PC-3 (cell line): ENCODE measurements around the gene LGMN. TPM values are rescaled to one million over a fixed set of nuclear protein-coding genes. Genes with fewer than 3 reads are reported as not detected.
A peak's percentile ranks its signal among the peaks of the same experiment; 100 is the strongest.

Experiments
- ATAC-seq: fragments of 200-7000 bp; cut with Tn5 transposase; 2 replicates; pipeline ENCODE4 v1.9.1; 2020; ENCODE audit warnings: mild to moderate bottlenecking, moderate library complexity
- BruUV-seq: library from RNA; stranded (reverse); fragments of 400-500 nt; replicated peaks from 2 replicates; lab custom pipeline; 2021; lab: Mats Ljungman, UMichigan
- CTCF ChIA-PET: fragments of 300-600 bp; sonication (Branson Sonifier 250); formaldehyde crosslinking; loops from one replicate; lab custom pipeline; 2022; ENCODE audit warnings: antibody characterized with exemption; lab: Charles Lee
- POLR2A ChIA-PET: fragments of 300-600 bp; sonication (Branson Sonifier 250); formaldehyde crosslinking; loops from one replicate; lab custom pipeline; 2022; ENCODE audit warnings: antibody characterized with exemption; ENCODE audit not compliant: unreplicated experiment; lab: Charles Lee
- DNase-seq: peaks from one replicate; pipeline ENCODE4 v3.0.0-alpha.2; 2015
- H2AFZ ChIP-seq: fragments of 300-600 bp; sonication (generic); 2 replicates; pipeline ENCODE4 v1.6.0; 2016; ENCODE audit warnings: antibody characterized with exemption, low read length
- H3F3A ChIP-seq: fragments of 300-600 bp; sonication (generic); one replicate; pipeline ENCODE4 v1.6.0; 2017; ENCODE audit warnings: antibody characterized with exemption, low read length, control low read depth, mild to moderate bottlenecking; ENCODE audit not compliant: unreplicated experiment
- H3K27ac ChIP-seq: fragments of 300-600 bp; sonication (generic); 2 replicates; pipeline ENCODE4 v1.5.1; 2016; ENCODE audit warnings: mild to moderate bottlenecking, low read length
- H3K27me3 ChIP-seq: fragments of 300-600 bp; sonication (generic); 2 replicates; pipeline ENCODE4 v1.6.1; 2016; ENCODE audit warnings: low read length, mixed read lengths
- H3K36me3 ChIP-seq: fragments of 300-600 bp; sonication (generic); 2 replicates; pipeline ENCODE4 v1.6.1; 2016; ENCODE audit warnings: low read depth, mixed run types, low read length, mixed read lengths
- H3K4me1 ChIP-seq: fragments of 300-600 bp; sonication (generic); 2 replicates; pipeline ENCODE4 v1.5.1; 2016; ENCODE audit warnings: low read length; ENCODE audit not compliant: insufficient read depth
- H3K4me2 ChIP-seq: fragments of 300-600 bp; sonication (generic); 2 replicates; pipeline ENCODE4 v1.6.0; 2016; ENCODE audit warnings: low read length
- H3K4me3 ChIP-seq: fragments of 300-600 bp; sonication (generic); 2 replicates; pipeline ENCODE4 v1.5.1; 2016; ENCODE audit warnings: mild to moderate bottlenecking, low read length, mixed read lengths
- H3K79me2 ChIP-seq: fragments of 300-600 bp; sonication (generic); 2 replicates; pipeline ENCODE4 v1.6.1; 2017; ENCODE audit warnings: low read length, mixed read lengths
- H3K9ac ChIP-seq: fragments of 300-600 bp; sonication (generic); 2 replicates; pipeline ENCODE4 v1.6.0; 2016; ENCODE audit warnings: mild to moderate bottlenecking, low read length
- H3K9me2 ChIP-seq: fragments of 300-600 bp; sonication (generic); replicated peaks from 2 replicates; pipeline ENCODE4 v1.6.1; 2016; ENCODE audit warnings: mixed run types, low read length, mixed read lengths
- H3K9me3 ChIP-seq: fragments of 300-600 bp; sonication (generic); 2 replicates; pipeline ENCODE4 v1.6.1; 2016; ENCODE audit warnings: low read length, mixed read lengths
- H4K20me1 ChIP-seq: fragments of 300-600 bp; sonication (generic); 2 replicates; pipeline ENCODE4 v1.6.1; 2016; ENCODE audit warnings: low read length, mixed read lengths
- CTCF ChIP-seq: fragments of 300-600 bp; sonication (generic); conservative IDR thresholded peaks from 2 replicates; pipeline ENCODE4 v1.5.1; 2017; ENCODE audit warnings: antibody characterized with exemption, low read depth, mild to moderate bottlenecking, low read length
- EZH2 ChIP-seq: fragments of 300-600 bp; sonication (generic); IDR thresholded peaks from one replicate; pipeline ENCODE4 v1.6.1; 2017; ENCODE audit warnings: antibody characterized with exemption, mild to moderate bottlenecking, low read length; ENCODE audit not compliant: unreplicated experiment
- EZH2phosphoT487 ChIP-seq: fragments of 300-600 bp; sonication (generic); IDR thresholded peaks from 2 replicates; pipeline ENCODE4 v1.6.1; 2018; ENCODE audit warnings: mild to moderate bottlenecking, antibody characterized with exemption, low read length, borderline replicate concordance
- intact Hi-C: fragments of 100-400 bp; cut with micrococcal nuclease; formaldehyde crosslinking; loops from 2 replicates; pipeline ENCODE4 v1.9.0; 2023
- total RNA-seq: library from RNA; depleted of rRNA; stranded (reverse); fragments of >200 nt; gene quantifications from 2 replicates; pipeline ENCODE4 v1.2.3, GENCODE V29; 2014

LGMN gene
- total RNA-seq, 1 experiment from 2014 or later: 46.8 TPM

DNA sequence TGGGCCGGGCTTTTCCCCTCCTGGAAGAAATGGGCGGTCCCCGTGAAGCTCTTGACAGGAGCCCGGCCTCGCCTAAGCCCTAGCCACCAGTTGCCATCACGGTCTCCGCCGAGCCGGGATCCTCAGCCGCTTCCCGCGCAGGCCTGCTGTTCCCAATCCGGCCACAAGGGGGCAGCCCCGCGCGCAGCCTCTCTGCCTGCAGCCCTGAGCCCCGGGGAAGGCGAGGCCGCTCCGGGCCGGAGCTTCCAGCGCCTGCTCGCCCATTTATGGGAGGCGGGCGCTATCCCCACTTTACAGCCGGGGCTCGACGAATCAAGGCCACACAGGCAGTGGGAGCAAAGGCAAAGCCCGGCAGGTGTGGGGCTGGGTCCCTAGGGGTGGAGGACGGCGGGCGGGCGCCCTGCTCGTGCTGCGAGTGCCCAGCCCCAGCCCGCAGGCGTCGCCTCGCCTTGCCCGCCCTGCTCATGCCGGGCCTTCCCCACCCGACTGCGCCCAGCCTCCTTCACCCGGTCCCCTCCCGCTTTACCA lies 61.5 kb downstream of the LGMN start:
- no peak overlapping the region for H3K27ac ChIP-seq

GRCh38 chr14:92686411-92686899 lies 62.0 kb downstream of the LGMN start:
- no peak overlapping the region for H3K9ac ChIP-seq
- DNase-seq (no peak), ATAC-seq (no peak)
- POLR2A ChIA-PET: no interaction called here
- no peak for TF ChIP-seq EZH2phosphoT487
- TF ChIP-seq CTCF: no peak
- no peak for TF ChIP-seq EZH2
- H4K20me1 ChIP-seq: no peaks in the 10 kb centered on the region
- no TSS peak for BruUV-seq
- no peaks in the 10 kb centered on the region for H3K9me3 ChIP-seq
- peaks cover 2% of the 10 kb centered on the region for H3K4me1 ChIP-seq
- no peak overlapping the region for H3K4me3 ChIP-seq
- no peaks in the 10 kb centered on the region for H3K36me3 ChIP-seq
- H3K79me2 ChIP-seq: no peaks in the 10 kb centered on the region
- CTCF ChIA-PET: interaction anchor here (0.6 kb wide), 3 partner anchors 100 to 822 kb away, joined by 3 read pairs; no protein-coding TSS in a partner anchor
- peak overlapping the region; percentile 70 for H3K4me2 ChIP-seq
- H2AFZ ChIP-seq: peak overlapping the region; percentile 63
- no peak overlapping the region for H3K27ac ChIP-seq
- H3K9me2 ChIP-seq: no peaks in the 10 kb centered on the region
- no peaks in the 10 kb centered on the region for H3K27me3 ChIP-seq
- no peaks in the 10 kb centered on the region for H3F3A ChIP-seq
- intact Hi-C loops: no loop called here

More for the DNA sequence above, 61.5 kb downstream of the LGMN start:
- Histone ChIP-seq H3K4me1 (0 out of 2 replicates have a peak, but pooled peaks cover under 1% of the 10 kb centered on the region), H3K9me3 (no peaks in the 10 kb centered on the region), H3F3A (no peaks in the 10 kb centered on the region), H3K4me3 (no peak overlapping the region), H2AFZ (peak overlapping the region; percentile 63), H3K79me2 (no peaks in the 10 kb centered on the region), H3K9me2 (no peaks in the 10 kb centered on the region), H3K9ac (no peak overlapping the region), H3K36me3 (no peaks in the 10 kb centered on the region), H3K27me3 (no peaks in the 10 kb centered on the region), H3K4me2 (peak overlapping the region; percentile 70), H4K20me1 (no peaks in the 10 kb centered on the region)
- peak; percentile 74 for DNase-seq
- BruUV-seq: no TSS peak
- TF ChIP-seq EZH2phosphoT487 (no peak), CTCF (peak; percentile 81)
- POLR2A ChIA-PET: no interaction called here
- ATAC-seq: peak; percentile 84
- intact Hi-C loops: no loop called here
- CTCF ChIA-PET: interaction anchor here (0.6 kb wide), 2 partner anchors 101 to 566 kb away, joined by 3 read pairs; no protein-coding TSS in a partner anchor

GRCh38 chr14:92685784-92686355 lies 62.6 kb downstream of the LGMN start:
- Histone ChIP-seq H3F3A (no peaks in the 10 kb centered on the region), H2AFZ (no peak overlapping the region), H4K20me1 (no peaks in the 10 kb centered on the region), H3K4me3 (no peak overlapping the region), H3K27me3 (no peaks in the 10 kb centered on the region), H3K79me2 (no peaks in the 10 kb centered on the region), H3K9me2 (no peaks in the 10 kb centered on the region), H3K4me1 (peaks cover 7% of the 10 kb centered on the region), H3K27ac (no peak overlapping the region), H3K9me3 (no peaks in the 10 kb centered on the region), H3K9ac (no peak overlapping the region), H3K36me3 (no peaks in the 10 kb centered on the region), H3K4me2 (no peak overlapping the region)
- intact Hi-C loops: no loop called here
- DNase-seq (no peak), ATAC-seq (no peak)
- POLR2A ChIA-PET: no interaction called here
- CTCF ChIA-PET: interaction anchor here (0.6 kb wide), 1 partner anchor 821 kb away, joined by 3 read pairs; no protein-coding TSS in a partner anchor
- TF ChIP-seq CTCF: no peak
- no peak for TF ChIP-seq EZH2phosphoT487
- no peak for TF ChIP-seq EZH2
- no TSS peak for BruUV-seq
